ENCODE results near the gene EBF4. TPM values are rescaled to one million over a fixed set of nuclear protein-coding genes. Genes with fewer than 3 reads are reported as not detected.

EBF4 gene
- total and polyA plus RNA-seq, 10 of the 15 experiments (the other 5 are each of a cell fraction or from before 2014, with no cell fraction given) = 0.13 TPM; not detected in 9

GRCh38 chr20:2734899-2735298 is 42.3 kb downstream of the EBF4 start:
- ChIA-PET RAD21 (ENCODE audit: unreplicated experiment) (interaction anchor here (1.3 kb wide), 1 partner anchor 266 kb away, joined by 3 read pairs; no protein-coding TSS in a partner anchor), CTCF (interaction anchor here (1.2 kb wide), 1 partner anchor 9 kb away, joined by 3 read pairs; no protein-coding TSS in a partner anchor), POLR2A (no interaction called here), SMC1A (ENCODE audit: uncharacterized antibody, unreplicated experiment) (no interaction called here)
- no TSS peak for BruUV-seq (replicated peaks)
- Histone ChIP-seq H3K4me3 (no peak overlapping the region), H3K27me3 (replicated peaks in 1 of 2; ENCODE audit: control insufficient read depth in 2 of 2, insufficient read depth in 2 of 2, low read length in 1 of 2) (no peaks in the 10 kb centered on the region), H3K4me1 (ENCODE audit: control insufficient read depth, insufficient read depth, low read length) (0 out of 2 replicates have a peak, but pooled peaks cover under 1% of the 10 kb centered on the region), H3K27ac (ENCODE audit: control insufficient read depth, insufficient read depth) (no peak overlapping the region), H3K79me2 (ENCODE audit: control insufficient read depth, insufficient read depth, low read length) (no peaks in the 10 kb centered on the region), H3K4me2 (ENCODE audit: control insufficient read depth, insufficient read depth) (no peak overlapping the region), H2AFZ (ENCODE audit: control insufficient read depth, low read depth, low read length) (no peak overlapping the region), H3K9ac (ENCODE audit: control insufficient read depth, insufficient read depth, low read length) (no peak overlapping the region), H4K20me1 (ENCODE audit: control insufficient read depth, insufficient read depth) (no peaks in the 10 kb centered on the region), H3K36me3 (ENCODE audit: control insufficient read depth in 2 of 2, insufficient read depth in 2 of 2, low read length in 1 of 2) (no peaks in the 10 kb centered on the region), H3K9me3 (replicated peaks; ENCODE audit: control insufficient read depth, insufficient read depth, low read length) (no peaks in the 10 kb centered on the region; the same call in 1 of the 3 replicates)
- ATAC-seq = no peak
- DNase-seq (ENCODE audit: low read depth, low spot score) = no peak
- 19% methylated on average over 2 of the region's 2 CpGs for WGBS (ENCODE audit: insufficient coverage, insufficient replicate concordance, low lambda C conversion rate, missing lambda C conversion rate)
- intact Hi-C loops (cut with micrococcal nuclease; ENCODE audit: unreplicated experiment) = no loop called here
- no peak for FAIRE-seq
- in situ Hi-C loops (cut with MboI) = no loop called here
- TF ChIP-seq MYC (IDR thresholded peaks at IDR 0.05; ENCODE audit: insufficient read depth, insufficient read length, insufficient replicate concordance, low read length, severe bottlenecking) = no peak
- TF ChIP-seq MEF2A (IDR thresholded peaks at IDR 0.05; ENCODE audit: insufficient read depth, low read depth, low read length) = no peak
- no peak for TF ChIP-seq ZBTB11 (CRISPR knock-in tag; IDR thresholded peaks at IDR 0.05)
- TF ChIP-seq MYB (IDR thresholded peaks at IDR 0.05; ENCODE audit: borderline replicate concordance, low read depth, low read length) = no peak
- no peak for TF ChIP-seq TCF12 (IDR thresholded peaks at IDR 0.05; ENCODE audit: low read depth, low read length)
- TF ChIP-seq, protein P1, sequence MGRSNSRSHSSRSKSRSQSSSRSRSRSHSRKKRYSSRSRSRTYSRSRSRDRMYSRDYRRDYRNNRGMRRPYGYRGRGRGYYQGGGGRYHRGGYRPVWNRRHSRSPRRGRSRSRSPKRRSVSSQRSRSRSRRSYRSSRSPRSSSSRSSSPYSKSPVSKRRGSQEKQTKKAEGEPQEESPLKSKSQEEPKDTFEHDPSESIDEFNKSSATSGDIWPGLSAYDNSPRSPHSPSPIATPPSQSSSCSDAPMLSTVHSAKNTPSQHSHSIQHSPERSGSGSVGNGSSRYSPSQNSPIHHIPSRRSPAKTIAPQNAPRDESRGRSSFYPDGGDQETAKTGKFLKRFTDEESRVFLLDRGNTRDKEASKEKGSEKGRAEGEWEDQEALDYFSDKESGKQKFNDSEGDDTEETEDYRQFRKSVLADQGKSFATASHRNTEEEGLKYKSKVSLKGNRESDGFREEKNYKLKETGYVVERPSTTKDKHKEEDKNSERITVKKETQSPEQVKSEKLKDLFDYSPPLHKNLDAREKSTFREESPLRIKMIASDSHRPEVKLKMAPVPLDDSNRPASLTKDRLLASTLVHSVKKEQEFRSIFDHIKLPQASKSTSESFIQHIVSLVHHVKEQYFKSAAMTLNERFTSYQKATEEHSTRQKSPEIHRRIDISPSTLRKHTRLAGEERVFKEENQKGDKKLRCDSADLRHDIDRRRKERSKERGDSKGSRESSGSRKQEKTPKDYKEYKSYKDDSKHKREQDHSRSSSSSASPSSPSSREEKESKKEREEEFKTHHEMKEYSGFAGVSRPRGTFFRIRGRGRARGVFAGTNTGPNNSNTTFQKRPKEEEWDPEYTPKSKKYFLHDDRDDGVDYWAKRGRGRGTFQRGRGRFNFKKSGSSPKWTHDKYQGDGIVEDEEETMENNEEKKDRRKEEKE (IDR thresholded peaks at IDR 0.05) = no peak
- no peak for TF ChIP-seq PKNOX1 (IDR thresholded peaks at IDR 0.05)
- no peak for TF ChIP-seq CEBPB (IDR thresholded peaks at IDR 0.05; ENCODE audit: borderline replicate concordance in 1 of 2, low read depth in 2 of 2, low read length in 2 of 2)
- TF ChIP-seq BMI1 (IDR thresholded peaks at IDR 0.05; ENCODE audit: borderline replicate concordance) = no peak
- no peak for TF ChIP-seq PAX5 (IDR thresholded peaks at IDR 0.05; ENCODE audit: borderline replicate concordance, low read depth, low read length)
- no peak for TF ChIP-seq MAX (IDR thresholded peaks at IDR 0.05; ENCODE audit: low read depth, low read length)
- TF ChIP-seq, protein P2, sequence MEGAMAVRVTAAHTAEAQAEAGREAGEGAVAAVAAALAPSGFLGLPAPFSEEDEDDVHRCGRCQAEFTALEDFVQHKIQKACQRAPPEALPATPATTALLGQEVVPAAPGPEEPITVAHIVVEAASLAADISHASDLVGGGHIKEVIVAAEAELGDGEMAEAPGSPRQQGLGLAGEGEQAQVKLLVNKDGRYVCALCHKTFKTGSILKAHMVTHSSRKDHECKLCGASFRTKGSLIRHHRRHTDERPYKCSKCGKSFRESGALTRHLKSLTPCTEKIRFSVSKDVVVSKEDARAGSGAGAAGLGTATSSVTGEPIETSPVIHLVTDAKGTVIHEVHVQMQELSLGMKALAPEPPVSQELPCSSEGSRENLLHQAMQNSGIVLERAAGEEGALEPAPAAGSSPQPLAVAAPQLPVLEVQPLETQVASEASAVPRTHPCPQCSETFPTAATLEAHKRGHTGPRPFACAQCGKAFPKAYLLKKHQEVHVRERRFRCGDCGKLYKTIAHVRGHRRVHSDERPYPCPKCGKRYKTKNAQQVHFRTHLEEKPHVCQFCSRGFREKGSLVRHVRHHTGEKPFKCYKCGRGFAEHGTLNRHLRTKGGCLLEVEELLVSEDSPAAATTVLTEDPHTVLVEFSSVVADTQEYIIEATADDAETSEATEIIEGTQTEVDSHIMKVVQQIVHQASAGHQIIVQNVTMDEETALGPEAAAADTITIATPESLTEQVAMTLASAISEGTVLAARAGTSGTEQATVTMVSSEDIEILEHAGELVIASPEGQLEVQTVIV (IDR thresholded peaks at IDR 0.05; ENCODE audit: borderline replicate concordance, partially characterized antibody) = no peak
- TF ChIP-seq IRF4 (IDR thresholded peaks at IDR 0.05; ENCODE audit: low read depth, low read length) = no peak
- TF ChIP-seq PML (IDR thresholded peaks at IDR 0.05; ENCODE audit: low read length) = no peak

Measured in GM12878 (cell line).